KOPT-K1 (cell line): ENCODE data around the gene USP34.

Experiments
- H3K27ac ChIP-seq: fragments of 200-600 bp; sonication (generic); 2 replicates; pipeline ENCODE4 v1.5.1; 2016; ENCODE audit warnings: antibody characterized with exemption, mild to moderate bottlenecking, low read depth, low read length; ENCODE audit not compliant: poor library complexity, severe bottlenecking
- H3K36me3 ChIP-seq: fragments of 200-600 bp; sonication (generic); 2 replicates; pipeline ENCODE4 v1.5.1; 2017; ENCODE audit warnings: antibody characterized with exemption, mild to moderate bottlenecking, low read length, moderate library complexity; ENCODE audit not compliant: insufficient read depth
- H3K9me3 ChIP-seq: fragments of 200-600 bp; sonication (generic); 2 replicates; pipeline ENCODE4 v1.5.1; 2017; ENCODE audit warnings: antibody characterized with exemption, low read length, mild to moderate bottlenecking; ENCODE audit not compliant: insufficient read depth, poor library complexity, severe bottlenecking

Gene USP34

GRCh38 chr2:61380056-61380881 is 90.6 kb downstream of the USP34 start:
- Histone ChIP-seq H3K9me3 (no peaks in the 10 kb centered on the region), H3K27ac (no peak overlapping the region), H3K36me3 (peaks cover 72% of the 10 kb centered on the region)

- H3K9me3 ChIP-seq = no peaks in the 10 kb centered on the region
- no peak overlapping the region for H3K27ac ChIP-seq
- peaks cover 79% of the 10 kb centered on the region for H3K36me3 ChIP-seq
These were observed 91.4 kb downstream of the USP34 start for GRCh38 chr2:61379521-61379920.

DNA sequence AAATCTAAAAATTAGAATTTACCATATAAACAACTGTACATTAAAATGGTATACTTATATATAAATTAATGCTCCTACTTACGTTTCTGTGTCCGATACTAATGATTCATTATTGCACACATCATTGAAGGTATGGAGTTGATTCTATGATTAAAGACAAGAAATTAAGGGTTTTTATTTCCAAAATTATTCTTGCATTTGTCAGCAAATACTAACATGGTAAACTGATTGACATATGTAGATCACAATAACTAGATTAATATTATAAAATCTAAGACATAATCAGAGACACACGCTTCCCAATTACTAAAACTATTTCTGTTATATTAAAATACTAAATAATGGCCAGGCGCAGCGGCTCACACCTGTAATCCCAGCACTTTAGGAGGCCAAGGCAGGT is 92.6 kb downstream of the USP34 start:
- H3K27ac ChIP-seq = no peak overlapping the region
- H3K9me3 ChIP-seq = no peaks in the 10 kb centered on the region
- H3K36me3 ChIP-seq = peaks cover 89% of the 10 kb centered on the region

- Histone ChIP-seq H3K27ac (no peak overlapping the region), H3K36me3 (peaks cover 87% of the 10 kb centered on the region), H3K9me3 (no peaks in the 10 kb centered on the region)
These were observed 93.8 kb downstream of the USP34 start for GRCh38 chr2:61377046-61377445.

DNA sequence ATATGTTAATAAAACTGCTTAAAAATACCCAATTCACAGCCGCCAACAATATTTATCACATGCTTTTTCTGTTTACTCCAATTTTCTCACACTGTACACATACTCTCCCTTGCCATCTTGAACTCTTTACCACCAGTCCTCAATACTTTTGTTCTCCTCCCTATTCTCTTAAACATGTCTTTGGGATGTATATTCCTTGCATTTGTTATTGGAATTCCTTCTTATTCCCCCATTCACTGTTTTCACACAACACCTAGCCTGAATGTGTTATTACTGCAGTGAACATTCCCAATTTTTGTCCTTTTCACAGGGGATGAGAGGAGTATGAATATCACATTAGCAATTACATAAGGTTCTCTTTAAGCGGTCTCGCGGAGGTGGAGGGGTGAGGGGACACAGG is 94.7 kb downstream of the USP34 start:
- peaks cover 82% of the 10 kb centered on the region for H3K36me3 ChIP-seq
- no peak overlapping the region for H3K27ac ChIP-seq
- H3K9me3 ChIP-seq = no peaks in the 10 kb centered on the region

GRCh38 chr2:61371027-61371426 is 99.9 kb downstream of the USP34 start:
- Histone ChIP-seq H3K9me3 (no peaks in the 10 kb centered on the region), H3K27ac (no peak overlapping the region), H3K36me3 (peaks cover 79% of the 10 kb centered on the region)

DNA sequence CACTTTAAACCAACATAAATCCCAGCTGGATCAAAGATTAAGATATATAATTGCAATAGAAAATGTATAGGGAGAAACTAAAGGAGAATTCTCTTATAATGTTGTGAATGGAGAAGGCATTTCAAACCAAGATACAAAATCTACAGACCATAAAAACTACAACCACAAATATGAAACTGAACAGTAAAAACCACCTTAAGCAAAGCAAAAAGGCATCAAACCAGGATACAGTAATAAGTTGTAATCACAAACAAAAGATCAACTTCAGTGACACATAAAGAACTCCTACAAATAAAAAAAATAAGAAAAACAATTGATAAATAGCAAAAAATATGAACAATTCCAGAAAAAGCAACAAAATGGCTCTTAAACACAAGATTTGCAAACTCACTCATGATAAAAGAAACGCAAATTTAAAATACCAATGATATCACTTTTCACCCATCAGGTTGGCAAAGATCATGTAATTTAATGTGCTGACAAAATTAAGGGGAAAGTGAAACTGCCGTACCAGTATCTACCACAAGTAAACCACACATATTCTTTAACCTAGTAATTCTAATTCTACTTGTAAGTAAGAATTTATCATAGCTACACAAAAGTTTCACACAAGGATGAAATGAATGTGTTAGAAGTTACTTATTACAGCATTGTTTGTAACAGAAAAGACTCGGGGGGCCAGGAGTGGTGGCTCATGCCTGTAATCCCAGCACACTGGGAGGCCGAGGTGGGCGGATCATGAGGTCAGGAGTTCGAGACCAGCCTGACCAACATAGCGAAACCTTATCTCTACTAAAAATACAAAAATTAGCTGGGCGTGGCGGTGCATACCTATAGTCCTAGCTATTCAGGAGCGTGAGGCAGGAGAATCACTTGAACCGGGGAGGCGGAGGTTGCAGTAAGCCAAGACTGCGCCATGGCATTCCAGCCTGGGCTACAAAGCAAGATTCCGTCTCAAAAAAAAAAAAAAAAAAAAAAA is 101.9 kb downstream of the USP34 start:
- Histone ChIP-seq H3K27ac (no peak overlapping the region), H3K36me3 (peaks cover 69% of the 10 kb centered on the region), H3K9me3 (no peaks in the 10 kb centered on the region)

- no peak overlapping the region for H3K27ac ChIP-seq
- H3K36me3 ChIP-seq = peaks cover 74% of the 10 kb centered on the region
- peaks cover 10% of the 10 kb centered on the region for H3K9me3 ChIP-seq
These were observed 103.7 kb downstream of the USP34 start for GRCh38 chr2:61367177-61367576.

DNA sequence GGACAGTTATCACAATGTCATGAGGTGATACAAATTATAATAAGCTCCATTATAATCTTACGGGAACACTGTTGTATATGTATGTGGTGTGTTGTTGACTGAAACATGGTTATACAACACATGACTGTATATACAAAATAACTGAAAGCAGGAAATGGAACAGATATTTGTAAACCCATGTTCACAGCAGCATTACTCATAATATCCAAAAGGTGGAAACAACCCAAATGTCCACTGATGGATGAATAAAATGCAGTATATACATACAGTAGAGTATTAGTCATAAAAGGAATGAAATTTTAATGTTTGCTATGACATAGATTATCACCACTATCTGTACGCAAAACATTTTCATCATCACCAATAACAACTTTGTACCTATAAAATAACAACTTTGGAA is 107.3 kb downstream of the USP34 start:
- peaks cover 60% of the 10 kb centered on the region for H3K36me3 ChIP-seq
- peaks cover 10% of the 10 kb centered on the region for H3K9me3 ChIP-seq

DNA sequence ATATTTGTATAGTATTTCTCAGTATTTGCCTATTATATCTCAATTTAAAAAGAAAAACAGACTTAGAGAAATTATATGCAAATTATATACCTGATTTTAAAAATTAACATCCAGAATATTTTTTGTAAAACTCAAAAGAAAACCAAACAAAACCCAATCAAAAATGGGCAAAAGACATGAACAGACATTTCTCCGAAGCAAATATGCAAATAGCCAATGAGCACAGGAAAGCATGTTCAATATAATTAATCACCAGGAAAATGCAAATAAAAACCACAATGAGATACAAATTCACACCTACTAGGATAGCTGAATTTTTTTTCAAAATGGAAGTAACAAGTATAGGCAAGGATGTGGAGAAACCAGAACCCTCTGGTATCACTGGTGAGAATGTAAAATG is 108.0 kb downstream of the USP34 start:
- H3K9me3 ChIP-seq = peaks cover 10% of the 10 kb centered on the region
- peaks cover 53% of the 10 kb centered on the region for H3K36me3 ChIP-seq
- H3K27ac ChIP-seq = no peak overlapping the region

More for the DNA sequence above, 107.3 kb downstream of the USP34 start:
- no peak overlapping the region for H3K27ac ChIP-seq

- H3K36me3 ChIP-seq = peaks cover 44% of the 10 kb centered on the region
These were observed 109.8 kb downstream of the USP34 start for GRCh38 chr2:61361068-61361467.

DNA sequence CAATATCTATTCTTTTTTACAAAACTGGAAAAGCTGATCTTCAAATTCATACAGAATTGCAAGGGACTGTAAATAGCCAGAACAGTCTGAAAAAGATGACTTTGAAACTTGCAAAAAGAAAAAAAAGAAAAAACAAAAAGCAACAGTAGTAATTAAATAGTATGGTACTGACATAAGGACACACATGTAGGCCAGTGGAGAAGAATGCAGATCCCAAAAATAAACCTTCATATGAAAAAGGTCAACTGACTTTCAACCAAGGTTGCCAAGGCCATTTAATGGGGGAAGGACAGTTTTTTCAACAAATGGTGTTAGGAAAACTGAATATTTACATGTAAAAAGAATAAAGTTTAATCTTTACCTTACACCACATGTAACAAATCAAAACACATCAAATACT is 111.8 kb downstream of the USP34 start:
- Histone ChIP-seq H3K27ac (no peak overlapping the region), H3K36me3 (peaks cover 51% of the 10 kb centered on the region), H3K9me3 (peaks cover 24% of the 10 kb centered on the region)

More at GRCh38 chr2:61361068-61361467, 109.8 kb downstream of the USP34 start:
- peaks cover 10% of the 10 kb centered on the region for H3K9me3 ChIP-seq
- no peak overlapping the region for H3K27ac ChIP-seq

DNA sequence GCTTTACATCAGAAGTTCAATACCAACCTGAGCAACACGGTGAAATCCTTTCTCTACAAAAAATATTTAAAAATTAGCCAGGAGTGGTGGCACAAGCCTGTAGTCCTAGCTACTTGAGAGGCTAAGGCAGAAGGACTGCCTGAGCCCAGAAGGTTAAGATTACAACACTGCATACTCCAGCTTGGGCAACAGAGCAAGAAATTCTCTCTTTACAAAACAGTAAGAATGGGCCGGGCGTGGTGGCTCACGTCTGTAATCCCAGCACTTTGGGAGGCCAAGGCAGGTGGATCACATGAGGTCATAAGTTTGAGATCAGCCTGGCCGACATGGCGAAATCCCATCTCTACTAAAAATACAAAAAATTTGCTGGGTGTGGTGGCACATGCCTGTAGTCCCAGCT is 113.2 kb downstream of the USP34 start:
- Histone ChIP-seq H3K27ac (no peak overlapping the region), H3K36me3 (peaks cover 53% of the 10 kb centered on the region), H3K9me3 (peaks cover 19% of the 10 kb centered on the region)

DNA sequence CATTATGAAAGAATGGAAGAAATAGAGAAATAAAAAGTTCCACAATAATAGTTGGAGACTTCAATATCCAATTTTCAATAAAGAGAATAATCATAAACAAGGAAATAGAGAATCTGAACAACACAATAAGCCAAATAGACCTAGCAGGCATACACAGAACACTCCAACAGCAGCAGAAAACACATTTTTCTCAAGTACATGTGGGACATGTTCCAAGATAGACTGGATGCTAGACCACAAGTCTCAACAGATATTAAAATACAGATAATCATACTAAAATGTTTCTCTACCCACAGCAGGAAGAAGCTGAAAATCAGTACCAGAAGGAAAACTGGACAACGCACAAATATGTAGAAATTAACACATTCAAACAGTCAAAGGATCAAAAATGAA is 113.9 kb downstream of the USP34 start:
- H3K36me3 ChIP-seq = peaks cover 50% of the 10 kb centered on the region
- peaks cover 19% of the 10 kb centered on the region for H3K9me3 ChIP-seq
- H3K27ac ChIP-seq = no peak overlapping the region

GRCh38 chr2:61356261-61356957 is 114.5 kb downstream of the USP34 start:
- peaks cover 19% of the 10 kb centered on the region for H3K9me3 ChIP-seq
- peaks cover 46% of the 10 kb centered on the region for H3K36me3 ChIP-seq
- no peak overlapping the region for H3K27ac ChIP-seq
